Testis (tissue), 3 donors: ENCODE results near the gene NDUFV2. TPM values are rescaled to one million over a fixed set of nuclear protein-coding genes. Genes with fewer than 3 reads are reported as not detected.

Source experiments
- DNase-seq: peaks from one replicate; pipeline ENCODE4 v3.0.0-alpha.2; 2019
- H3K27ac ChIP-seq, 2 donors: fragments of 200-600 bp; sonication (generic); one replicate each; pipeline ENCODE4 v1.5.1; 2019
- H3K27me3 ChIP-seq: fragments of 200-600 bp; sonication (generic); one replicate; pipeline ENCODE4 v1.5.1; 2019
- H3K36me3 ChIP-seq: fragments of 200-600 bp; sonication (generic); one replicate; pipeline ENCODE4 v1.5.1; 2017; ENCODE audit warnings: low read depth; ENCODE audit errors: missing control alignments
- H3K4me1 ChIP-seq: fragments of 200-600 bp; sonication (generic); one replicate; pipeline ENCODE4 v1.5.1; 2019
- H3K4me3 ChIP-seq, 2 donors: fragments of 200-600 bp; sonication (generic); one replicate each; pipeline ENCODE4 v1.5.1; 2017 to 2019
- H3K9me3 ChIP-seq: fragments of 200-600 bp; sonication (generic); one replicate; pipeline ENCODE4 v1.5.1; 2017
- CTCF ChIP-seq, 3 experiments: fragments of 450-650 bp in 2 of 3; fragments of 200-600 bp in 1 of 3; sonication (generic) in 1 of 3; IDR thresholded peaks; one replicate each; pipeline ENCODE4 v1.5.1; 2016 to 2019; ENCODE audit warnings: antibody characterized with exemption in 3 of 3, mild to moderate bottlenecking in 2 of 3, moderate library complexity in 1 of 3
- POLR2A ChIP-seq: fragments of 450-650 bp; IDR thresholded peaks from one replicate; pipeline ENCODE4 v1.6.1; 2017; ENCODE audit warnings: antibody characterized with exemption, mild to moderate bottlenecking, moderate library complexity
- WGBS, 2 donors: methylation state at CpG; one replicate each; pipeline ENCODE4 v1.1.5; 2018; 5-methylcytosine and 5-hydroxymethylcytosine counted together
- intact Hi-C: fragments of 100-400 bp; cut with DNase I; formaldehyde crosslinking; loops from one replicate; pipeline ENCODE4 v1.15.1; 2023; ENCODE audit warnings: low total_unique reads
- polyA plus RNA-seq: library from polyadenylated mRNA; stranded (reverse); fragments of 350-450 nt; fragmentation: Illumina TruSeq; extraction: RNeasy Lipid Tissue Mini Kit (QIAGEN cat#74804); gene quantifications from one replicate; pipeline ENCODE4 v1.2.3, GENCODE V29; 2014; ENCODE audit warnings: low read depth, low replicate concordance; ENCODE audit not compliant: insufficient read depth
- total RNA-seq, 2 donors: library from RNA; depleted of rRNA; stranded (reverse); fragments of >200 nt; gene quantifications; one replicate each; pipeline ENCODE4 v1.2.3, GENCODE V29; 2016

Gene NDUFV2
- total and polyA plus RNA-seq, 3 donors from 2014 or later, result 115 to 171 (median 120) TPM

DNA sequence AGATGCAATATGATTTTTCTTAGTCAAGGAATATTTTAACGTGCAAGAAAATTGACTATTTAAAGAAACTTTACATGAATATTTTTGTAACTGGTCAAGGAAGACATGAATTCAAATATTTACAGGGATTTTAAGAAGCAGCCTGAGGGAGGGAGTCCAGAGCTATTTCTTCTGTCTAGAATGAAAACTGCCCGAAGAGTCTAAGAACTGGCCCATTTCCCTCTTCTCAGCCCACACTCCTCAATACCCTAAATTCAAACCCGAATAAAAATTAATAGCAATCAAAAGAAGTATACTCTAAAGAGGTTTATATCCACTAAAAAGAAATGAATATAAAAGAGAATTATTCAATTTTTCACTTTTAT, 6.5 kb upstream of the NDUFV2 start:
- TF ChIP-seq POLR2A (no peak), CTCF (IDR thresholded peaks at IDR 0.05) (no peak)
- Histone ChIP-seq H3K9me3 (no peaks in the 10 kb centered on the region), H3K4me3 (no peak overlapping the region), H3K4me1 (no peaks in the 10 kb centered on the region), H3K27ac (no peak overlapping the region), H3K36me3 (no peaks in the 10 kb centered on the region), H3K27me3 (no peaks in the 10 kb centered on the region)
- no peak for DNase-seq
- intact Hi-C loops, result no loop called here
- WGBS, 2 donors, result 86% methylated on average over 3 of the region's 3 CpGs

DNA sequence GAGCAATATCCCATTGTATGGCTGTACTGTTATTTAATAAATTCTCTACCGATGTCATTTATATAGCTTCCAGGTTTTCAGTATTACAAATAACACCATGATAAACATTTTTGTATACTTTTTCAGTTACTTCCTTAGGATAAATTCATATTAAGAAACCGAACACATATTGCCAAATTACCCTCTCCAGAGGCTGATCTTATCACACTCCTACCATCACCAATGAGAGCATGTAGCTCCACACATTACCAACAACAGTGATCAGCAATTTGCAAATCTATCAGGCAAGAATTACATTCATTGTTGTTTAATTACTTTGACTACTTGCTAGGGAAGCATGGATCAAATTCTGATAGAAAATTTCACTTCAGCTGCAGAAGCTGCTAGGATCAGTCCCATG, 5.8 kb upstream of the NDUFV2 start:
- Histone ChIP-seq H3K4me1 (no peaks in the 10 kb centered on the region), H3K4me3 (no peak overlapping the region), H3K27me3 (no peaks in the 10 kb centered on the region), H3K36me3 (no peaks in the 10 kb centered on the region), H3K9me3 (no peaks in the 10 kb centered on the region), H3K27ac (no peak overlapping the region)
- WGBS, 2 donors, result 86 to 87% methylated on average over 2 of the region's 2 CpGs
- intact Hi-C loops, result no loop called here
- no peak for DNase-seq
- TF ChIP-seq CTCF (IDR thresholded peaks at IDR 0.05) (no peak), POLR2A (no peak)

DNA sequence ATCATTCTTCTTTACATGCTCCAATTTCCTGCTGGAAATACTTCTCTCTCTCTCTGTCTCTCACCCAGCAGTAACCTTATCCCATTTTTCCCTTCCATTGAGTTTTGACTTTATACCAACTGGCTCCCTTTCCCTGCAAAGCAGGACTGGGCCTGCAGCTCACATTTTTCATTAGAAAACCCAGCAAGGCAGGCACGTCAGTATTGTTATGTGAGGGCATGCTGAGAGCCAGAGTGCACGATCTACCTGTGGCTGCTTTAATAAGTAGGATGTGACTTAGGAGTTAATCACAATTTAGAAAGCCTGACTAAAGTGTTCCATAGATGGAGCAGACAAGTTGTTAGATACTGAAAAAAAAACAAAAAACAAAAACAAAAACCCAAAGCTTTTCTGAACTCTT, 5.2 kb upstream of the NDUFV2 start:
- TF ChIP-seq CTCF (IDR thresholded peaks at IDR 0.05), result no peak
- no peak for TF ChIP-seq POLR2A
- H3K9me3 ChIP-seq, result no peaks in the 10 kb centered on the region
- no peak for DNase-seq
- no peaks in the 10 kb centered on the region for H3K27me3 ChIP-seq
- H3K4me1 ChIP-seq, result peaks cover 4% of the 10 kb centered on the region
- no peak overlapping the region for H3K4me3 ChIP-seq
- intact Hi-C loops, result no loop called here
- H3K36me3 ChIP-seq, result no peaks in the 10 kb centered on the region
- no peak overlapping the region for H3K27ac ChIP-seq
- 77 to 78% methylated on average over 2 of the region's 2 CpGs for WGBS, 2 donors

GRCh38 chr18:9100796-9101195, 1.7 kb upstream of the NDUFV2 start:
- Histone ChIP-seq H3K27ac (no peak overlapping the region), H3K27me3 (no peaks in the 10 kb centered on the region), H3K4me3 (peak overlapping the region in 1 of 2 donors; percentile 10), H3K36me3 (no peaks in the 10 kb centered on the region), H3K4me1 (peaks cover 25% of the 10 kb centered on the region), H3K9me3 (no peaks in the 10 kb centered on the region)
- WGBS, 2 donors, result 51 to 65% methylated on average over 3 of the region's 3 CpGs
- no peak for DNase-seq
- intact Hi-C loops, result no loop called here
- TF ChIP-seq POLR2A (no peak), CTCF (IDR thresholded peaks at IDR 0.05) (no peak)

DNA sequence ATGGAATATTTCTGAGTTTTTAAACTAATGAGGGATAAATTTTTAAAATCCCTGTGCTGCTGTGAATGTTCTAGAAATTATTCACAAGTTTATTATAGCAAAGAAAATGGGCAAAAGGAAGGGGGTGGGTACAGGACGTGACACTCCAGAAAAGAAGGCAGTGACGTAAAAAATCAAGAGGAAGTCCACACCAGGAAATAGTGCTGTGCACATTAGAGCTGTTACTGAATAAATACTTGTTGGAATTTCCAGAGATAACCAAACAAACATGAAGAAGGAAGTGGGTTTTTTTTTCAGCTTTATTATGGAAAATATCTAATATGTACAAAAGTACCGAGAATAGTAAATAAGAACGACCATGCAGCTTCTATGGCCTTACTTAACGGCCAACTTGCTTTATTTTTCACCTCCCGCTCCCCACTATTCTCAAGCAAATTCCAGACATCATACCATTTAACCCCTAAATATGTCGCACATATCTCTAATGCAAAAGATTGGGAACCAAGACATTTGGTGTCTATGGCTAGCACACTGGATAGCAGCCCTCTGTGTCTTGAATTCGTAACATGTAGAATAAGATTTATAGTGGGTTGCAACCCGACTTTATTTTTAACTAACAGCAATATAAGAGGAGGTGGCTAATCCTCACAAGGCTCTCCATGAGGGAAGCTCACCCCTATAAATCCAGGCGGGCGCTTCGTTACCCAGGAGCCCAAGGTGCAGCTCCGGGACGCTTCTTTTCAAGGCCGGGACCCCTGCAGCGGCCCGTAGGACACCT, 580 bp upstream of the NDUFV2 start:
- Histone ChIP-seq H3K27me3 (no peaks in the 10 kb centered on the region), H3K4me3 (peak overlapping the region; percentile 79 to 87), H3K9me3 (no peaks in the 10 kb centered on the region), H3K27ac (peak overlapping the region; percentile 93 to 97), H3K36me3 (no peaks in the 10 kb centered on the region), H3K4me1 (peaks cover 35% of the 10 kb centered on the region)
- TF ChIP-seq CTCF (IDR thresholded peaks at IDR 0.05) (no peak), POLR2A (no peak)
- intact Hi-C loops, result loop anchor here (1.0 kb wide), 1 partner anchor 34 kb away; the partner anchor contains the start of gene ANKRD12
- WGBS, 2 donors, result 0 to 1% methylated on average over 10 to 17 of the region's 17 CpGs
- DNase-seq, result no peak
